ENCODE measurements around the gene TXNDC9.

GRCh38 chr2:99377879-99378278 lies 41.7 kb upstream of the TXNDC9 start:
- no peak for TF ChIP-seq CTCF (IDR thresholded peaks at IDR 0.05; ENCODE audit: low read depth, low read length, missing input control)
- TF ChIP-seq TAF1 (conservative IDR thresholded peaks at IDR 0.05) = no peak
- no peak for TF ChIP-seq FOXA1 (IDR thresholded peaks at IDR 0.05)
- no peak for TF ChIP-seq SP1 (IDR thresholded peaks at IDR 0.05)
- no peak for TF ChIP-seq YY1 (IDR thresholded peaks at IDR 0.05)
- no peak for TF ChIP-seq EGR1 (IDR thresholded peaks at IDR 0.05; ENCODE audit: low read depth in 2 of 2)
- TF ChIP-seq ZBTB33 (IDR thresholded peaks at IDR 0.05) = no peak
- TF ChIP-seq GABPA (IDR thresholded peaks at IDR 0.05 in 1 of 2, conservative IDR thresholded peaks at IDR 0.05 in 1 of 2) = no peak
- TF ChIP-seq REST (IDR thresholded peaks at IDR 0.05) = no peak
- TF ChIP-seq FOXA2 (IDR thresholded peaks at IDR 0.05) = no peak
- TF ChIP-seq ATF3 (IDR thresholded peaks at IDR 0.05) = no peak

Measured in liver (tissue), 3 donors.